ENCODE data around the gene GRAMD1B. TPM values are rescaled to one million over a fixed set of nuclear protein-coding genes. Genes with fewer than 3 reads are reported as not detected.

The GRAMD1B gene
- total RNA-seq, 1 donor from 2014 or later, result 31.8 TPM

DNA sequence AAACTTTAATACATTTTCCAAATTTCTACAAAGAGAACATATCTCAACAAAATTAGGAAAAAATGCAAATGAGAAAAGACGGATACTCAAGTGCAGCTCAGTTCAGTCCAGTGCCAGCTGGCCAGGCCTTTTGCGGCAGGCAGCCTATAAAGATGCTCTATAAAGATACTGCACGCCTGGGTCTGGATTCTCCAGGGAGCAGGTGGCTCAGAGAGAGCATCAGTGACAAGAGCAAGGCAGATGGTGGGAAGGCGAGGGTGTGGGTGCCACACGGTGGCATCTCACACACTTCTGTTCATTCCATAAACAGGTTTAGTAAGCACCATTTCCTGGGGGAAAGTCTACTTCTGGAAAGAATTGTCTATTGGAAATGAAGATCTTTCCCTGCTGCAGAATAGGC lies 242.5 kb downstream of the GRAMD1B start:
- no peak for DNase-seq
- H3K27ac ChIP-seq (replicated peaks), result no peak overlapping the region
- H3K4me3 ChIP-seq, result no peak overlapping the region
- no peaks in the 10 kb centered on the region for H3K36me3 ChIP-seq
- TF ChIP-seq, protein P1, sequence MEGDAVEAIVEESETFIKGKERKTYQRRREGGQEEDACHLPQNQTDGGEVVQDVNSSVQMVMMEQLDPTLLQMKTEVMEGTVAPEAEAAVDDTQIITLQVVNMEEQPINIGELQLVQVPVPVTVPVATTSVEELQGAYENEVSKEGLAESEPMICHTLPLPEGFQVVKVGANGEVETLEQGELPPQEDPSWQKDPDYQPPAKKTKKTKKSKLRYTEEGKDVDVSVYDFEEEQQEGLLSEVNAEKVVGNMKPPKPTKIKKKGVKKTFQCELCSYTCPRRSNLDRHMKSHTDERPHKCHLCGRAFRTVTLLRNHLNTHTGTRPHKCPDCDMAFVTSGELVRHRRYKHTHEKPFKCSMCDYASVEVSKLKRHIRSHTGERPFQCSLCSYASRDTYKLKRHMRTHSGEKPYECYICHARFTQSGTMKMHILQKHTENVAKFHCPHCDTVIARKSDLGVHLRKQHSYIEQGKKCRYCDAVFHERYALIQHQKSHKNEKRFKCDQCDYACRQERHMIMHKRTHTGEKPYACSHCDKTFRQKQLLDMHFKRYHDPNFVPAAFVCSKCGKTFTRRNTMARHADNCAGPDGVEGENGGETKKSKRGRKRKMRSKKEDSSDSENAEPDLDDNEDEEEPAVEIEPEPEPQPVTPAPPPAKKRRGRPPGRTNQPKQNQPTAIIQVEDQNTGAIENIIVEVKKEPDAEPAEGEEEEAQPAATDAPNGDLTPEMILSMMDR (IDR thresholded peaks at IDR 0.05; ENCODE audit: borderline replicate concordance), result no peak
- no peaks in the 10 kb centered on the region for H3K9me3 ChIP-seq (replicated peaks)
- H3K27me3 ChIP-seq (ENCODE audit: low read depth), result no peaks in the 10 kb centered on the region
- no peaks in the 10 kb centered on the region for H3K4me1 ChIP-seq
- intact Hi-C loops (cut with micrococcal nuclease), result no loop called here

DNA sequence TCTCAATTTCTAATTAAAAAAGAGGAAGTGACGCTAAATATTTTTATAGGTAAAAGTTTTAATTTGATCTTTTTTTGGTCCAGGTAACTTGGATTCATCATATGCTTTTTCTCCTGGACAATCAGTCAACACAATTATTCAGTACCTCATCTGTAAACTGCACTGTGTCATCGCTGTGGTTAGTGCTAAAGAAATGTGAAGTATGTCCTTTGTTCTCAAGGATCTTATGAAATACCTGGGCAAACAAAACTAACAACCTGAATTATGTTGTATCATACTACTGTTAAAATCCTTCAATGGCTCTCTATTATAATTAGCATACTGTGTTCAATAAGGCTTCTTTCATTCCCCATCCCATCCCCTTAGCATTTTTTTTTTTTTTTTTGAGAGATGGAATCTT lies 244.2 kb downstream of the GRAMD1B start:
- no peak for DNase-seq
- TF ChIP-seq, protein P1 (IDR thresholded peaks at IDR 0.05; ENCODE audit: borderline replicate concordance), result no peak
- H3K4me3 ChIP-seq, result no peak overlapping the region
- H3K36me3 ChIP-seq, result no peaks in the 10 kb centered on the region
- no peak overlapping the region for H3K27ac ChIP-seq (replicated peaks)
- H3K27me3 ChIP-seq (ENCODE audit: low read depth), result no peaks in the 10 kb centered on the region
- H3K9me3 ChIP-seq (replicated peaks), result peaks cover 2% of the 10 kb centered on the region
- H3K4me1 ChIP-seq, result no peaks in the 10 kb centered on the region
- intact Hi-C loops (cut with micrococcal nuclease), result no loop called here

Small RNAs within 50 kb of the gene (microRNA-seq; reads per million reads assigned to microRNA genes)
- not detected for gene MIR4493

Other genes with a start within 250 kb of the GRAMD1B start
- 3.4 TPM for gene CLMP, start 235.0 kb upstream of the GRAMD1B start, total RNA-seq
- 1.9 TPM for gene SCN3B, start 224.4 kb downstream of the GRAMD1B start, total RNA-seq

Measured in left ventricle myocardium inferior (tissue), 1 donor.